Measurements from ENCODE around the gene COL1A2.

COL1A2 gene

GRCh38 chr7:94425546-94425945, 30.9 kb downstream of the COL1A2 start:
- no peaks in the 10 kb centered on the region for H3K9me2 ChIP-seq (replicated peaks; ENCODE audit: low read depth, low read length)
- H3K4me1 ChIP-seq (ENCODE audit: insufficient read depth, low read length, poor library complexity, severe bottlenecking): no peaks in the 10 kb centered on the region
- no peak overlapping the region for H3K4me3 ChIP-seq (ENCODE audit: low read length, poor library complexity, severe bottlenecking)
- no peaks in the 10 kb centered on the region for H3K36me3 ChIP-seq (ENCODE audit: insufficient read depth, low read length)
- H3K9ac ChIP-seq (ENCODE audit: low read depth, low read length, poor library complexity, severe bottlenecking): no peak overlapping the region
- no peaks in the 10 kb centered on the region for H3K9me3 ChIP-seq (ENCODE audit: insufficient read depth, low read depth, low read length)
- TF ChIP-seq CTCF (conservative IDR thresholded peaks at IDR 0.05; ENCODE audit: low read length) (no peak), EZH2phosphoT487 (IDR thresholded peaks at IDR 0.05; ENCODE audit: borderline replicate concordance) (no peak)
- no peaks in the 10 kb centered on the region for H3K27me3 ChIP-seq (ENCODE audit: insufficient read depth, low read length, poor library complexity, severe bottlenecking)
- no peaks in the 10 kb centered on the region for H3F3A ChIP-seq (ENCODE audit: low read depth)
- no peak overlapping the region for H2AFZ ChIP-seq (ENCODE audit: low read length)
- H3K4me2 ChIP-seq (ENCODE audit: low read depth, low read length, poor library complexity, severe bottlenecking): no peak overlapping the region
- no peaks in the 10 kb centered on the region for H3K79me2 ChIP-seq (ENCODE audit: insufficient read depth, low read length)
- H4K20me1 ChIP-seq (ENCODE audit: insufficient read depth, low read length, poor library complexity, severe bottlenecking): no peaks in the 10 kb centered on the region

- Histone ChIP-seq H3F3A (ENCODE audit: low read depth) (no peaks in the 10 kb centered on the region), H3K9me3 (ENCODE audit: insufficient read depth, low read depth, low read length) (no peaks in the 10 kb centered on the region), H3K9ac (ENCODE audit: low read depth, low read length, poor library complexity, severe bottlenecking) (no peak overlapping the region), H3K4me1 (ENCODE audit: insufficient read depth, low read length, poor library complexity, severe bottlenecking) (no peaks in the 10 kb centered on the region), H3K36me3 (ENCODE audit: insufficient read depth, low read length) (no peaks in the 10 kb centered on the region), H3K27me3 (ENCODE audit: insufficient read depth, low read length, poor library complexity, severe bottlenecking) (no peaks in the 10 kb centered on the region), H3K4me3 (ENCODE audit: low read length, poor library complexity, severe bottlenecking) (no peak overlapping the region), H2AFZ (ENCODE audit: low read length) (no peak overlapping the region), H3K4me2 (ENCODE audit: low read depth, low read length, poor library complexity, severe bottlenecking) (no peak overlapping the region), H3K9me2 (replicated peaks; ENCODE audit: low read depth, low read length) (no peaks in the 10 kb centered on the region), H4K20me1 (ENCODE audit: insufficient read depth, low read length, poor library complexity, severe bottlenecking) (no peaks in the 10 kb centered on the region), H3K79me2 (ENCODE audit: insufficient read depth, low read length) (no peaks in the 10 kb centered on the region)
- no peak for TF ChIP-seq CTCF (conservative IDR thresholded peaks at IDR 0.05; ENCODE audit: low read length)
- TF ChIP-seq EZH2phosphoT487 (IDR thresholded peaks at IDR 0.05; ENCODE audit: borderline replicate concordance): no peak
Measured at GRCh38 chr7:94426980-94427875, 32.5 kb downstream of the COL1A2 start.

- no peak overlapping the region for H3K9ac ChIP-seq (ENCODE audit: low read depth, low read length, poor library complexity, severe bottlenecking)
- no peaks in the 10 kb centered on the region for H3F3A ChIP-seq (ENCODE audit: low read depth)
- H3K4me3 ChIP-seq (ENCODE audit: low read length, poor library complexity, severe bottlenecking): no peak overlapping the region
Measured at GRCh38 chr7:94429153-94429552, 34.5 kb downstream of the COL1A2 start.

More at GRCh38 chr7:94429153-94429552, 34.5 kb downstream of the COL1A2 start:
- Histone ChIP-seq H3K9me2 (replicated peaks; ENCODE audit: low read depth, low read length) (no peaks in the 10 kb centered on the region), H4K20me1 (ENCODE audit: insufficient read depth, low read length, poor library complexity, severe bottlenecking) (no peaks in the 10 kb centered on the region), H3K79me2 (ENCODE audit: insufficient read depth, low read length) (no peaks in the 10 kb centered on the region), H2AFZ (ENCODE audit: low read length) (no peak overlapping the region), H3K4me2 (ENCODE audit: low read depth, low read length, poor library complexity, severe bottlenecking) (no peak overlapping the region), H3K36me3 (ENCODE audit: insufficient read depth, low read length) (no peaks in the 10 kb centered on the region), H3K9me3 (ENCODE audit: insufficient read depth, low read depth, low read length) (no peaks in the 10 kb centered on the region), H3K27me3 (ENCODE audit: insufficient read depth, low read length, poor library complexity, severe bottlenecking) (no peaks in the 10 kb centered on the region), H3K4me1 (ENCODE audit: insufficient read depth, low read length, poor library complexity, severe bottlenecking) (no peaks in the 10 kb centered on the region)
- no peak for TF ChIP-seq CTCF (conservative IDR thresholded peaks at IDR 0.05; ENCODE audit: low read length)
- no peak for TF ChIP-seq EZH2phosphoT487 (IDR thresholded peaks at IDR 0.05; ENCODE audit: borderline replicate concordance)
